HG02798 (cell line): ENCODE measurements around the gene ZBP1.

ENCODE experiments used
- ATAC-seq: cut with Tn5 transposase; IDR thresholded peaks from one replicate; pipeline ENCODE4 v1.9.1; 2021; ENCODE audit warnings: mild to moderate bottlenecking; ENCODE audit not compliant: unreplicated experiment, poor library complexity

ZBP1 gene

GRCh38 chr20:57561356-57562279 is 58.6 kb downstream of the ZBP1 start:
- ATAC-seq, result no peak

GRCh38 chr20:57560554-57561355 is 59.5 kb downstream of the ZBP1 start, which contains the start of gene PCK1:
PCK1 (plus strand) TSS chr20:57561110; CDS start chr20:57561412, 302 bp downstream.
- ATAC-seq, result no peak

- no peak for ATAC-seq
These were observed 60.3 kb downstream of the ZBP1 start for GRCh38 chr20:57559658-57560553.

- no peak for ATAC-seq
These were observed 61.0 kb downstream of the ZBP1 start for GRCh38 chr20:57559289-57559634.

GRCh38 chr20:57558614-57559288 is 61.5 kb downstream of the ZBP1 start:
- ATAC-seq, result no peak

- ATAC-seq, result no peak
These were observed 62.2 kb downstream of the ZBP1 start for GRCh38 chr20:57557926-57558613.

GRCh38 chr20:57556980-57557274 is 63.3 kb downstream of the ZBP1 start:
- ATAC-seq, result no peak

GRCh38 chr20:57555457-57556184 is 64.6 kb downstream of the ZBP1 start:
- ATAC-seq, result no peak
